GM21786 (cell line): Measurements from ENCODE around the gene ORAI2.
"Not testable (repeated sequence)": the region's sequence is repeated elsewhere in the genome, so short reads cannot be mapped to it uniquely, and the experiment has no call there.

Source experiments
- ATAC-seq: cut with Tn5 transposase; IDR thresholded peaks from one replicate; pipeline ENCODE4 v1.9.1; 2021; ENCODE audit not compliant: unreplicated experiment

Gene ORAI2

DNA sequence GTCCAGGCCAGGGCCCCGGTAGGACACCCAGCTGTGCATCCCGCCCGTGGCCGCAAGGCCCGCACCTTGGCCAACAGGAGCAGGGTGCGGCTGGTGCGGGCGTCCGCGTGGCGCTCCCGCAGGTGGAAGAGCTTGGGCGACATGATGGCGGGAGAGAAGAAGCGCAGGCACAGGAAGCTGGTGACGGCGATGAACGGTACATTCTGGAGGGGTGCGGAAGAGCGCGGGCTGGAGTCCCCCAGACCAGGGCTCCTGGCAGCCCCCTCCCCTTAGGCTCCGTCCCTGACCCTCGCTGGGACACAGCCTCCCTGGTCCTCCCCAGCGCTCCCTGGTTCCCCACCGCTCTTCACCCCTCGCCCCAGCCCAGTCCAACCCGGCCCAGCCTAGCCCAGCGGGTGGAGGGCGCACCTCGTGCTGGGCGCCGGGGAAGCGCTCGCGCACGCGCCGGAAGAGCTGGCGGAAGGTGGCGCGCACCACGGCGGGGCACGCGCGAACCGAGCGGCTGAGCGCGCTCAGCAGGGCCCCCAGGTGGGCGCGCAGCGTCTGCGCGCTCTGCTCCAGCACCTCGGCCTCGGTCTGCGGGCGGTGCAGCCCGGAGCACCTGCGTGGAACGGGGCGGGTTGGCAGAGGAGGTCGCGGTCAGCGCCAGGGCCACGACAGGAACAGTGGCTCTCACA is 61.2 kb downstream of the ORAI2 start:
- ATAC-seq: peak; percentile 58

DNA sequence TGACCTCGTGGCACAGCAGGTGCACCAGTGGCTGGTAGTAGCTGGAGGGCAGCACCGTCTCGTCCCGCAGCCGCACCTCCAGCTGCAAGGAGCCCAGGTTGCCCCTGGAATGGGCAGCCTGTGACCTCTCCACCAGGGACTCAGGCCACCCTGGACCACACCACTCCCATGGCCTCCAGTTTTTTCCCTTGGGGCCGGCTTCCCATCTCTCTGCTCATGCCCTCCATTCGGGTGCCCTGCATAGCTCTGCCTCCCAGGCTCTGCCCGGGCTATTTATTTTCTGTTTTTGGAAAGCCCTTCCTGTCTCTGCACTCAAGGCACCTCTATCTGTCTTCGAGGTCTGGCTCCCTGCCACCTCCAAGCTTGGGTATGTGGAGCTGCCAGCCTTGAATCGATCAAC is 63.5 kb downstream of the ORAI2 start:
- not testable (repeated sequence) for ATAC-seq

DNA sequence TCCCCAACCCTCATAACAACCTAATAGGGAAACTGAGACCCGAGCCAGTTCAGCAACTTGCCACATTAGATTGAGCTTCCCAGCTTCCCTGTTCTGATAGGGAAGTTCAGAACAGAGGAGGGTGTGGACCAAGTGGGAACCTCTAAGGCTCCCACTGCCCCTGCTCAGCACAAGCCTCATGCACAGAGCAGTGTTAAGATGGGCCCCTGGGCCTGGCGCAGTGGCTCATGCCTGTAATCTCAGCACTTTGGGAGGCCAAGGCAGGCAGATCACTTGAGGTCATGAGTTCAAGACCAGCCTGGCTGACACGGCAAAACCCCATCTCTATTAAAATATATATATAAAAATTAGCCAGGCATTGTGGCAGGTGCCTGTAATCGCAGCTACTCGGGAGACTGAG is 63.9 kb downstream of the ORAI2 start:
- not testable (repeated sequence) for ATAC-seq

DNA sequence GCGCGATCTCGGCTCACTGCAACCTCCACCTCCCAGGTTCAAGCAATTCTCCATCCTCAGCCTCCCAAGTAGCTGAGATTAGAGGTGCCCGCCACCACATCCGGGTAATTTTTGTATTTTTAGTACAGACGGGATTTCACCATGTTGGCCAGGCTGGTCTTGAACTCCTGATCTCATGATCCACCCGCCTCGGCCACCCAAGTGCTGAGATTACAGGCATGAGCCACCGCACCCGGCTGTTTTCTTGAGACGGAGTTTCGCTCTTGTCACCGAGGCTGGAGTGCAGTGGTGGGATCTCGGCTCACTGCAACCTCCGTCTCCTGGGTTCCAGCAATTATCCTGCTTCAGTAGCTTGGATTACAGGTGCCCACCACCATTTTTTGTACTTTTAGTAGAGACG is 64.9 kb downstream of the ORAI2 start:
- not testable (repeated sequence) for ATAC-seq

DNA sequence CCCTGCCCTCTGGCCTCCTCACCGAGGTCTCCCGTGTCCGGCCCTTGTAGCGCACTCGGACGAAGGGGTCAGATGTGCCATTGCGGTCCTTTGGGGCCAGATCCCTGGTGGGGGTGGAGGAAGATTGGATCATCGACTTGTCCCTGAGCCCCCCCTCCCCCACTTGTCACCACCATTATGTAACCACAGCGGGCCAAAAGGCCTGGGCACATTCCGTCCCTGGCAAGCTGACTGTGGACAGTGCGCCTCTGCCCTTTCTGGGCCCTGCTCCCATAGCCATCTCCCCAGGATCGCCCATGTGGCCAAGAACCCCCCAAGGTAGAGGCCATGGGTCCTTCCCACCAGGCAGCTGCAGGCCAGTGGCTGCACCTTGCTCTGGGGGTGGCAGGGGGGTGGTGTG is 69.8 kb downstream of the ORAI2 start:
- not testable (repeated sequence) for ATAC-seq

DNA sequence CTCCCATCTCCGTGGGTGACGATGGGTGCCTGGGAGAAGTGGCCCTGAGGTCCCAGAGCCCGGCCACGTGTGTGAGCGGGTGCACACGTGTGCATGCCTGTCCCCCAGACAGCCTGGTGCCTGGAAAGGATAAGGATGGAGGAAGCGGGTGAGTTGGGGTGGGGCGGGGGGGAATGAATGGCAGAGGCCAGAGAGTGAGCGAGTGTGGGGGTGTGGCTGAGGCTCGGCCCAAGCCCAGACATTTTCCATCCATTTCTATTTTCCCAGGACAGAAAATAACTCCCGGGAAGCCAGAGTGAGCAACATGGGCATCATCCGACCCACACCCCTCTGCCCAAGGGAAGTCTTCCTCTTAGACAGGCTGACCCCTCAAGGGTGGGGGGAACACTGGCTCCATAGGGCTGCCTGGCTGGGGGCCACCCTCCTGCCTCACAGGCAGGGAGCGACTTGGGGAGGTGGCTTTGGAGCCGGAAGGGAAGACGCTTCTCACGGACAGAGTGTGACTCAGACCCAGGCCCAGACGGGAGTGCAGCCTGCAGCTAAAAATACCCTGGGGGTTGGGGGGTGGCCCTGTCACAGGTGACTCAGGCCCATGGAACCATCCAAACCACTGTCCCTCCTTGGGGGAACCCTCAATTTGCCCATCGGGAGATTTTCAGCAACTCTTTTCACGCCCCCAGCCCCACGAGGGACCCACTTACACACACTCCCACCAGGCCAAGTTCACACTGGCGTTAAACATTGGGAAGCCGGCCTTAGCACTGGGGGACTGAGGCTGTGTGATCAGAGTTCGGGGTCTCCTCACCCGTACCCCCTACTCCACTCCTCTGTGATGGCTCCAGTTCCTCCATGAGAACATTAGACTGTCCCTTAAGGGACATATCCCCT is 72.2 kb downstream of the ORAI2 start:
- not testable (repeated sequence) for ATAC-seq
